ENCODE data around the gene EID2B.

Gene EID2B

GRCh38 chr19:39496063-39496462 is 36.6 kb downstream of the EID2B start:
- no peak for TF ChIP-seq GABPA (IDR thresholded peaks at IDR 0.05; ENCODE audit: low read depth)
- no peak for TF ChIP-seq POLR2AphosphoS5 (IDR thresholded peaks at IDR 0.05; ENCODE audit: low read depth)
- no peak for TF ChIP-seq CTCF (IDR thresholded peaks at IDR 0.05; ENCODE audit: insufficient read depth, low read length)
- Histone ChIP-seq H3K4me3 (replicated peaks; ENCODE audit: insufficient read depth, low read length) (no peak overlapping the region), H3K27ac (replicated peaks) (no peak overlapping the region), H3K27me3 (ENCODE audit: insufficient read depth, poor library complexity, severe bottlenecking) (peaks cover 32% of the 10 kb centered on the region)
- DNase-seq (ENCODE audit: low read depth in 1 of 2, low spot score in 1 of 2) = no peak

GRCh38 chr19:39494661-39495060 is 38.0 kb downstream of the EID2B start:
- peaks cover 28% of the 10 kb centered on the region for H3K27me3 ChIP-seq (ENCODE audit: insufficient read depth, poor library complexity, severe bottlenecking)
- no peak for DNase-seq (ENCODE audit: low read depth in 1 of 2, low spot score in 1 of 2)
- no peak overlapping the region for H3K4me3 ChIP-seq (replicated peaks; ENCODE audit: insufficient read depth, low read length)
- no peak overlapping the region for H3K27ac ChIP-seq (replicated peaks)
- TF ChIP-seq SPI1 (IDR thresholded peaks at IDR 0.05; ENCODE audit: borderline replicate concordance, low read depth) = no peak
- TF ChIP-seq REST (IDR thresholded peaks at IDR 0.05; ENCODE audit: insufficient replicate concordance, low read depth) = no peak
- TF ChIP-seq POLR2AphosphoS5 (IDR thresholded peaks at IDR 0.05; ENCODE audit: low read depth) = no peak
- no peak for TF ChIP-seq CTCF (IDR thresholded peaks at IDR 0.05; ENCODE audit: insufficient read depth, low read length)
- no peak for TF ChIP-seq GABPA (IDR thresholded peaks at IDR 0.05; ENCODE audit: low read depth)

GRCh38 chr19:39492788-39493187 is 39.9 kb downstream of the EID2B start:
- Histone ChIP-seq H3K27ac (replicated peaks) (no peak overlapping the region), H3K27me3 (ENCODE audit: insufficient read depth, poor library complexity, severe bottlenecking) (peaks cover 11% of the 10 kb centered on the region), H3K4me3 (replicated peaks; ENCODE audit: insufficient read depth, low read length) (no peak overlapping the region)
- no peak for TF ChIP-seq SPI1 (IDR thresholded peaks at IDR 0.05; ENCODE audit: borderline replicate concordance, low read depth)
- no peak for TF ChIP-seq GABPA (IDR thresholded peaks at IDR 0.05; ENCODE audit: low read depth)
- TF ChIP-seq REST (IDR thresholded peaks at IDR 0.05; ENCODE audit: insufficient replicate concordance, low read depth) = no peak
- no peak for TF ChIP-seq POLR2AphosphoS5 (IDR thresholded peaks at IDR 0.05; ENCODE audit: low read depth)
- no peak for TF ChIP-seq CTCF (IDR thresholded peaks at IDR 0.05; ENCODE audit: insufficient read depth, low read length)
- DNase-seq (ENCODE audit: low read depth in 1 of 2, low spot score in 1 of 2) = no peak

- no peak for DNase-seq (ENCODE audit: low read depth in 1 of 2, low spot score in 1 of 2)
- H3K27me3 ChIP-seq (ENCODE audit: insufficient read depth, poor library complexity, severe bottlenecking) = peaks cover 6% of the 10 kb centered on the region
- TF ChIP-seq REST (IDR thresholded peaks at IDR 0.05; ENCODE audit: insufficient replicate concordance, low read depth) (no peak), GABPA (IDR thresholded peaks at IDR 0.05; ENCODE audit: low read depth) (no peak), SPI1 (IDR thresholded peaks at IDR 0.05; ENCODE audit: borderline replicate concordance, low read depth) (no peak), CTCF (IDR thresholded peaks at IDR 0.05; ENCODE audit: insufficient read depth, low read length) (no peak), POLR2AphosphoS5 (IDR thresholded peaks at IDR 0.05; ENCODE audit: low read depth) (no peak)
- no peak overlapping the region for H3K4me3 ChIP-seq (replicated peaks; ENCODE audit: insufficient read depth, low read length)
- no peak overlapping the region for H3K27ac ChIP-seq (replicated peaks)
Measured at GRCh38 chr19:39492225-39492624, 40.4 kb downstream of the EID2B start.

All from HL-60 (cell line).